Measurements from ENCODE around the gene CHTOP.

DNA sequence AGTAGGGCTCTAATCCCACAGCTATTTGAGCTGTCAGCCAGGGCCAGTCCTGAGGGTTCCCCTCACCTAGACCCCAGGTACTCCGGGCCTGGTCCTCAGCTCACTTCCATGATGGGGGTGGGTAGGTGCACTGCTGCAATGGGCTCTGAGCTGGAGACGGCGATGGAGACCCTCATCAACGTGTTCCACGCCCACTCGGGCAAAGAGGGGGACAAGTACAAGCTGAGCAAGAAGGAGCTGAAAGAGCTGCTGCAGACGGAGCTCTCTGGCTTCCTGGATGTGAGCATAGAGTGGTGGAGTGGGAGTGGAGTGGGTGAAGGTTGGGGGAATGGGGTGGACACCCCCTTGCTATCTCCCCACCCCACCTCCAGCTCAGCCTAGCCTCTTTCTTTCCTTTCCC lies 3.5 kb upstream of the CHTOP start:
- TF ChIP-seq, protein P1, sequence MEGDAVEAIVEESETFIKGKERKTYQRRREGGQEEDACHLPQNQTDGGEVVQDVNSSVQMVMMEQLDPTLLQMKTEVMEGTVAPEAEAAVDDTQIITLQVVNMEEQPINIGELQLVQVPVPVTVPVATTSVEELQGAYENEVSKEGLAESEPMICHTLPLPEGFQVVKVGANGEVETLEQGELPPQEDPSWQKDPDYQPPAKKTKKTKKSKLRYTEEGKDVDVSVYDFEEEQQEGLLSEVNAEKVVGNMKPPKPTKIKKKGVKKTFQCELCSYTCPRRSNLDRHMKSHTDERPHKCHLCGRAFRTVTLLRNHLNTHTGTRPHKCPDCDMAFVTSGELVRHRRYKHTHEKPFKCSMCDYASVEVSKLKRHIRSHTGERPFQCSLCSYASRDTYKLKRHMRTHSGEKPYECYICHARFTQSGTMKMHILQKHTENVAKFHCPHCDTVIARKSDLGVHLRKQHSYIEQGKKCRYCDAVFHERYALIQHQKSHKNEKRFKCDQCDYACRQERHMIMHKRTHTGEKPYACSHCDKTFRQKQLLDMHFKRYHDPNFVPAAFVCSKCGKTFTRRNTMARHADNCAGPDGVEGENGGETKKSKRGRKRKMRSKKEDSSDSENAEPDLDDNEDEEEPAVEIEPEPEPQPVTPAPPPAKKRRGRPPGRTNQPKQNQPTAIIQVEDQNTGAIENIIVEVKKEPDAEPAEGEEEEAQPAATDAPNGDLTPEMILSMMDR (IDR thresholded peaks at IDR 0.05): no peak
- no peak for TF ChIP-seq POLR2A (IDR thresholded peaks at IDR 0.05)
